Naive B cell (primary cell): Measurements from ENCODE around the gene ANO2. TPM values are rescaled to one million over a fixed set of nuclear protein-coding genes. Genes with fewer than 3 reads are reported as not detected.

ENCODE experiments used
- ATAC-seq, 2 donors: fragments of 150-1000 bp; cut with Tn5 transposase; 2 replicates each; pipeline ENCODE4 v1.10.0; 2021; ENCODE audit warnings: low read depth in 2 of 2, mild to moderate bottlenecking in 2 of 2, moderate library complexity in 2 of 2
- DNase-seq: peaks from one replicate; pipeline ENCODE4 v3.0.0; 2022
- H3K27ac Mint-ChIP-seq, 6 donors: one replicate each; pipeline ENCODE4 v1.8.0; 2020 to 2022; ENCODE audit warnings: mild to moderate bottlenecking in 6 of 6, mixed read lengths in 6 of 6, moderate library complexity in 5 of 6, inconsistent platforms in 2 of 6
- H3K27me3 Mint-ChIP-seq, 3 donors: one replicate each; pipeline ENCODE4 v1.8.0; 2021 to 2022; ENCODE audit warnings: mixed read lengths in 3 of 3, mild to moderate bottlenecking in 1 of 3
- H3K36me3 Mint-ChIP-seq, 2 donors: one replicate each; pipeline ENCODE4 v1.8.0; 2020 to 2022; ENCODE audit warnings: mixed read lengths in 2 of 2, inconsistent platforms in 1 of 2, mild to moderate bottlenecking in 1 of 2
- H3K4me1 Mint-ChIP-seq, 3 donors: one replicate each; pipeline ENCODE4 v1.8.0; 2020 to 2022; ENCODE audit warnings: mixed read lengths in 3 of 3, inconsistent platforms in 1 of 3, mild to moderate bottlenecking in 1 of 3, moderate library complexity in 1 of 3
- H3K4me3 Mint-ChIP-seq, 8 donors: one replicate each; pipeline ENCODE4 v1.8.0; 2020 to 2022; ENCODE audit warnings: mild to moderate bottlenecking in 8 of 8, mixed read lengths in 8 of 8, moderate library complexity in 8 of 8, inconsistent platforms in 2 of 8
- H3K9me3 Mint-ChIP-seq, 7 donors: one replicate each; pipeline ENCODE4 v1.8.0; 2020 to 2022; ENCODE audit warnings: mixed read lengths in 7 of 7, mild to moderate bottlenecking in 5 of 7, inconsistent platforms in 2 of 7, moderate library complexity in 1 of 7
- polyA plus RNA-seq, 6 donors: library from polyadenylated mRNA; unstranded; fragments of 300-500 nt; fragmentation: Illumina TruSeq; gene quantifications; one replicate each; pipeline ENCODE4 v1.2.3, GENCODE V29; 2021; ENCODE audit warnings: low read depth in 6 of 6

ANO2 gene
- polyA plus RNA-seq, 6 donors from 2014 or later = not detected

- Mint-ChIP-seq H3K9me3 (peaks cover 0 to 7% (median 0%) of the 10 kb centered on the region in 7 donors), H3K4me3 (no peak overlapping the region), H3K27ac (no peak overlapping the region), H3K4me1 (no peaks in the 10 kb centered on the region), H3K27me3 (peaks cover 0 to 6% (median 5%) of the 10 kb centered on the region in 3 donors), H3K36me3 (no peaks in the 10 kb centered on the region)
- no peak for ATAC-seq
- DNase-seq = no peak
Observed at GRCh38 chr12:5655120-5655519, 289.9 kb downstream of the ANO2 start.

GRCh38 chr12:5654019-5654418 lies 291.0 kb downstream of the ANO2 start:
- ATAC-seq (no peak), DNase-seq (no peak)
- no peaks in the 10 kb centered on the region for H3K36me3 Mint-ChIP-seq
- H3K4me3 Mint-ChIP-seq = no peak overlapping the region
- H3K9me3 Mint-ChIP-seq = peaks cover 0 to 7% (median 0%) of the 10 kb centered on the region in 7 donors
- H3K27me3 Mint-ChIP-seq = peaks cover under 1 to 9% (median 8%) of the 10 kb centered on the region in 3 donors
- no peak overlapping the region for H3K27ac Mint-ChIP-seq
- H3K4me1 Mint-ChIP-seq = no peaks in the 10 kb centered on the region

GRCh38 chr12:5650829-5651461 lies 294.1 kb downstream of the ANO2 start:
- DNase-seq (no peak), ATAC-seq (no peak)
- H3K4me3 Mint-ChIP-seq = no peak overlapping the region
- H3K9me3 Mint-ChIP-seq = peaks cover 0 to 7% (median 2%) of the 10 kb centered on the region in 7 donors
- H3K36me3 Mint-ChIP-seq = no peaks in the 10 kb centered on the region
- H3K27ac Mint-ChIP-seq = no peak overlapping the region
- no peaks in the 10 kb centered on the region for H3K4me1 Mint-ChIP-seq
- peaks cover 8 to 23% (median 21%) of the 10 kb centered on the region in 3 donors for H3K27me3 Mint-ChIP-seq

GRCh38 chr12:5650281-5650680 lies 294.8 kb downstream of the ANO2 start:
- ATAC-seq (no peak), DNase-seq (no peak)
- peaks cover 8 to 27% (median 21%) of the 10 kb centered on the region in 3 donors for H3K27me3 Mint-ChIP-seq
- no peak overlapping the region for H3K4me3 Mint-ChIP-seq
- no peaks in the 10 kb centered on the region for H3K4me1 Mint-ChIP-seq
- no peak overlapping the region for H3K27ac Mint-ChIP-seq
- no peaks in the 10 kb centered on the region for H3K36me3 Mint-ChIP-seq
- peaks cover 0 to 7% (median 2%) of the 10 kb centered on the region in 7 donors for H3K9me3 Mint-ChIP-seq

- Mint-ChIP-seq H3K4me3 (no peak overlapping the region), H3K4me1 (no peaks in the 10 kb centered on the region), H3K9me3 (peaks cover 0 to 7% (median 2%) of the 10 kb centered on the region in 7 donors), H3K36me3 (no peaks in the 10 kb centered on the region), H3K27me3 (peaks cover 8 to 32% (median 21%) of the 10 kb centered on the region in 3 donors), H3K27ac (no peak overlapping the region)
- no peak for ATAC-seq
- DNase-seq = no peak
Observed at GRCh38 chr12:5648692-5649359, 296.2 kb downstream of the ANO2 start.

- Mint-ChIP-seq H3K27me3 (peaks cover 0 to 26% (median 8%) of the 10 kb centered on the region in 3 donors), H3K9me3 (peaks cover 0 to 7% (median 2%) of the 10 kb centered on the region in 7 donors), H3K36me3 (no peaks in the 10 kb centered on the region), H3K27ac (no peak overlapping the region), H3K4me1 (no peaks in the 10 kb centered on the region), H3K4me3 (no peak overlapping the region)
- DNase-seq (no peak), ATAC-seq (no peak)
Observed at GRCh38 chr12:5643266-5643665, 301.8 kb downstream of the ANO2 start.

- Mint-ChIP-seq H3K27ac (no peak overlapping the region), H3K9me3 (peaks cover 0 to 7% (median 0%) of the 10 kb centered on the region in 7 donors), H3K27me3 (peaks cover 10 to 21% (median 19%) of the 10 kb centered on the region in 3 donors), H3K36me3 (no peaks in the 10 kb centered on the region), H3K4me3 (no peak overlapping the region), H3K4me1 (no peaks in the 10 kb centered on the region)
- ATAC-seq = no peak
- no peak for DNase-seq
Observed at GRCh38 chr12:5637698-5638097, 307.4 kb downstream of the ANO2 start.

- Mint-ChIP-seq H3K36me3 (no peaks in the 10 kb centered on the region), H3K4me3 (no peak overlapping the region), H3K4me1 (no peaks in the 10 kb centered on the region), H3K27me3 (peaks cover 10 to 21% (median 19%) of the 10 kb centered on the region in 3 donors), H3K9me3 (peaks cover 0 to 7% (median 0%) of the 10 kb centered on the region in 7 donors), H3K27ac (peak overlapping the region in 1 of 6 donors; percentile 62)
- no peak for ATAC-seq
- no peak for DNase-seq
Observed at GRCh38 chr12:5636907-5637306, 308.2 kb downstream of the ANO2 start.

GRCh38 chr12:5633106-5633505 lies 312.0 kb downstream of the ANO2 start:
- no peaks in the 10 kb centered on the region for H3K9me3 Mint-ChIP-seq
- H3K27me3 Mint-ChIP-seq = peaks cover 16 to 30% (median 19%) of the 10 kb centered on the region in 3 donors
- H3K27ac Mint-ChIP-seq = peak overlapping the region in 1 of 6 donors; percentile 32
- H3K4me3 Mint-ChIP-seq = no peak overlapping the region
- no peaks in the 10 kb centered on the region for H3K4me1 Mint-ChIP-seq
- no peak for ATAC-seq
- no peaks in the 10 kb centered on the region for H3K36me3 Mint-ChIP-seq
- DNase-seq = no peak

GRCh38 chr12:5632453-5632852 lies 312.6 kb downstream of the ANO2 start:
- Mint-ChIP-seq H3K4me3 (no peak overlapping the region), H3K27me3 (peaks cover 16 to 31% (median 19%) of the 10 kb centered on the region in 3 donors), H3K9me3 (no peaks in the 10 kb centered on the region), H3K4me1 (no peaks in the 10 kb centered on the region), H3K27ac (no peak overlapping the region), H3K36me3 (no peaks in the 10 kb centered on the region)
- no peak for ATAC-seq
- DNase-seq = no peak

GRCh38 chr12:5631497-5631896 lies 313.6 kb downstream of the ANO2 start:
- no peak for DNase-seq
- peaks cover 10 to 21% (median 16%) of the 10 kb centered on the region in 3 donors for H3K27me3 Mint-ChIP-seq
- H3K4me3 Mint-ChIP-seq = no peak overlapping the region
- H3K4me1 Mint-ChIP-seq = no peaks in the 10 kb centered on the region
- no peaks in the 10 kb centered on the region for H3K36me3 Mint-ChIP-seq
- no peak overlapping the region for H3K27ac Mint-ChIP-seq
- no peaks in the 10 kb centered on the region for H3K9me3 Mint-ChIP-seq
- no peak for ATAC-seq

- Mint-ChIP-seq H3K4me1 (no peaks in the 10 kb centered on the region), H3K27ac (peak overlapping the region in 1 of 6 donors; percentile 39), H3K27me3 (peaks cover 15 to 21% (median 15%) of the 10 kb centered on the region in 3 donors), H3K9me3 (no peaks in the 10 kb centered on the region), H3K36me3 (no peaks in the 10 kb centered on the region), H3K4me3 (no peak overlapping the region)
- ATAC-seq (no peak), DNase-seq (no peak)
Observed at GRCh38 chr12:5630726-5631125, 314.3 kb downstream of the ANO2 start.

GRCh38 chr12:5628501-5628900 lies 316.6 kb downstream of the ANO2 start:
- H3K27me3 Mint-ChIP-seq = peaks cover 6 to 31% (median 25%) of the 10 kb centered on the region in 3 donors
- no peak overlapping the region for H3K4me3 Mint-ChIP-seq
- peaks cover 0 to 2% (median 0%) of the 10 kb centered on the region in 7 donors for H3K9me3 Mint-ChIP-seq
- DNase-seq (no peak), ATAC-seq (no peak)
- no peaks in the 10 kb centered on the region for H3K36me3 Mint-ChIP-seq
- peak overlapping the region in 2 of 6 donors; percentile 16 to 30 for H3K27ac Mint-ChIP-seq
- no peaks in the 10 kb centered on the region for H3K4me1 Mint-ChIP-seq

GRCh38 chr12:5627053-5627630 lies 317.9 kb downstream of the ANO2 start:
- H3K27me3 Mint-ChIP-seq = peaks cover 7 to 30% (median 21%) of the 10 kb centered on the region in 3 donors
- peaks cover 0 to 2% (median 0%) of the 10 kb centered on the region in 7 donors for H3K9me3 Mint-ChIP-seq
- H3K4me3 Mint-ChIP-seq = no peak overlapping the region
- H3K4me1 Mint-ChIP-seq = no peaks in the 10 kb centered on the region
- ATAC-seq (no peak), DNase-seq (no peak)
- no peaks in the 10 kb centered on the region for H3K36me3 Mint-ChIP-seq
- H3K27ac Mint-ChIP-seq = no peak overlapping the region
